Measurements from ENCODE around the gene FOXP1.

Gene FOXP1

GRCh38 chr3:71504250-71505036 is 79.1 kb downstream of the FOXP1 start:
- DNase-seq: peak; percentile 97

- no peak for DNase-seq
These were observed 79.8 kb downstream of the FOXP1 start for GRCh38 chr3:71503525-71504249.

- no peak for DNase-seq
These were observed 81.4 kb downstream of the FOXP1 start for GRCh38 chr3:71502066-71502625.

GRCh38 chr3:71500696-71501095 is 82.8 kb downstream of the FOXP1 start:
- DNase-seq: no peak

GRCh38 chr3:71499227-71499876 is 84.2 kb downstream of the FOXP1 start:
- DNase-seq: no peak

GRCh38 chr3:71498543-71498942 is 85.0 kb downstream of the FOXP1 start:
- no peak for DNase-seq

- peak; percentile 38 for DNase-seq
These were observed 85.5 kb downstream of the FOXP1 start for GRCh38 chr3:71497971-71498444.

- peak; percentile 16 for DNase-seq
These were observed 86.1 kb downstream of the FOXP1 start for GRCh38 chr3:71497367-71497897.

GRCh38 chr3:71495708-71496472 is 87.6 kb downstream of the FOXP1 start:
- peak; percentile 85 for DNase-seq

- no peak for DNase-seq
These were observed 89.3 kb downstream of the FOXP1 start for GRCh38 chr3:71494212-71494611.

GRCh38 chr3:71492974-71493771 is 90.4 kb downstream of the FOXP1 start:
- no peak for DNase-seq

- DNase-seq: no peak
These were observed 91.0 kb downstream of the FOXP1 start for GRCh38 chr3:71492566-71492965.

- no peak for DNase-seq
These were observed 92.3 kb downstream of the FOXP1 start for GRCh38 chr3:71491154-71491752.

GRCh38 chr3:71490692-71491091 is 92.8 kb downstream of the FOXP1 start:
- DNase-seq: no peak

GRCh38 chr3:71489315-71489761 is 94.2 kb downstream of the FOXP1 start:
- DNase-seq: no peak

GRCh38 chr3:71488882-71489281 is 94.6 kb downstream of the FOXP1 start:
- no peak for DNase-seq

GRCh38 chr3:71488391-71488809 is 95.1 kb downstream of the FOXP1 start:
- DNase-seq: no peak

GRCh38 chr3:71487418-71487817 is 96.1 kb downstream of the FOXP1 start:
- DNase-seq: no peak

- DNase-seq: no peak
These were observed 96.7 kb downstream of the FOXP1 start for GRCh38 chr3:71486831-71487230.

GRCh38 chr3:71485896-71486295 is 97.6 kb downstream of the FOXP1 start:
- DNase-seq: no peak

- DNase-seq: no peak
These were observed 99.1 kb downstream of the FOXP1 start for GRCh38 chr3:71484452-71484851.
